HCT116 (cell line): Measurements from ENCODE around the gene KRTAP19-5. TPM values are rescaled to one million over a fixed set of nuclear protein-coding genes. Genes with fewer than 3 reads are reported as not detected.

Experiments used
- ATAC-seq: fragments of 200-7000 bp; cut with Tn5 transposase; 2 replicates; pipeline ENCODE4 v1.9.1; 2020; ENCODE audit warnings: mild to moderate bottlenecking, moderate library complexity
- BruUV-seq: library from RNA; stranded (reverse); fragments of 400-500 nt; replicated peaks from 2 replicates; lab custom pipeline; 2021; lab: Mats Ljungman, UMichigan
- CTCF ChIA-PET: fragments of 300-600 bp; sonication (Branson Sonifier 250); formaldehyde crosslinking; loops from one replicate; lab custom pipeline; 2021; ENCODE audit warnings: antibody characterized with exemption; lab: Charles Lee
- POLR2A ChIA-PET: fragments of 300-600, 350-600 bp; sonication (Branson Sonifier 250); formaldehyde crosslinking; loops from one replicate; lab custom pipeline; 2021; ENCODE audit warnings: antibody characterized with exemption; lab: Charles Lee
- RAD21 ChIA-PET, 2 experiments: fragments of 300-600 bp; sonication (Branson Sonifier 250); formaldehyde crosslinking; loops; one replicate each; lab custom pipeline; 2023; ENCODE audit warnings: low total read pairs in 2 of 2; ENCODE audit not compliant: uncharacterized antibody in 2 of 2, unreplicated experiment in 2 of 2, low non-redundant PET in 1 of 2; lab: Charles Lee
- DNase-seq: peaks from one replicate; pipeline ENCODE4 v3.0.0-alpha.2; 2010; ENCODE audit warnings: low read depth, low spot score
- H2AFZ ChIP-seq: fragments of 200-600 bp; shearing (Covaris generic), sonication (generic); 2 replicates; pipeline ENCODE4 v1.6.1; 2017; ENCODE audit warnings: low read depth, mixed run types, mixed read lengths, antibody characterized with exemption, low read length; ENCODE audit not compliant: poor library complexity, severe bottlenecking
- H3K27ac ChIP-seq: 2 replicates; pipeline ENCODE4 v1.5.1; 2012; ENCODE audit warnings: low read depth, low read length
- H3K27me3 ChIP-seq: fragments of 200-600 bp; sonication (generic); 2 replicates; pipeline ENCODE4 v1.6.1; 2016; ENCODE audit warnings: mixed run types, low read length, mixed read lengths; ENCODE audit not compliant: insufficient read depth
- H3K36me3 ChIP-seq, 2 experiments: fragments of 200-500 bp in 1 of 2; fragments of 200-600 bp in 1 of 2; sonication (Bioruptor generic) in 1 of 2; sonication (generic) in 1 of 2; 2 replicates each; pipeline versions ENCODE4 v1.5.1 to v1.6.1; 2014 to 2016; ENCODE audit warnings: low read length in 2 of 2, inconsistent platforms in 1 of 2, mixed read lengths in 1 of 2, mixed run types in 1 of 2; ENCODE audit not compliant: insufficient read depth in 2 of 2, control insufficient read depth in 1 of 2
- H3K4me1 ChIP-seq, 2 experiments: fragments of 200-600 bp in 1 of 2; sonication (generic) in 1 of 2; 2 replicates each; pipeline versions ENCODE4 v1.5.1 to v1.6.1; 2012 to 2017; ENCODE audit warnings: low read length in 2 of 2, inconsistent platforms in 1 of 2, mild to moderate bottlenecking in 1 of 2, mixed read lengths in 1 of 2, mixed run types in 1 of 2, moderate library complexity in 1 of 2; ENCODE audit not compliant: insufficient read depth in 2 of 2, control insufficient read depth in 1 of 2
- H3K4me2 ChIP-seq: fragments of 200-600 bp; sonication (generic); 2 replicates; pipeline ENCODE4 v1.6.1; 2017; ENCODE audit warnings: mixed run types, low read length, mixed read lengths
- H3K4me3 ChIP-seq, 2 experiments: fragments of 200-600 bp in 1 of 2; sonication (generic) in 1 of 2; replicated peaks in 1 of 2; 2 replicates each; pipeline ENCODE4 v1.5.1; 2011 to 2016; ENCODE audit warnings: low read length in 2 of 2, control low read depth in 1 of 2, low read depth in 1 of 2, mild to moderate bottlenecking in 1 of 2, mixed read lengths in 1 of 2, mixed run types in 1 of 2
- H3K79me2 ChIP-seq: fragments of 200-600 bp; sonication (generic); 2 replicates; pipeline ENCODE4 v1.6.1; 2017; ENCODE audit warnings: mild to moderate bottlenecking, mixed run types, low read length, moderate library complexity, mixed read lengths; ENCODE audit not compliant: insufficient read depth
- H3K9ac ChIP-seq: fragments of 200-600 bp; sonication (generic); 2 replicates; pipeline ENCODE4 v1.6.1; 2016; ENCODE audit warnings: low read length, mixed read lengths
- H3K9me2 ChIP-seq: fragments of 200-600 bp; sonication (generic), shearing (Covaris generic); 2 replicates; pipeline ENCODE4 v1.6.1; 2017; ENCODE audit warnings: mixed run types, mild to moderate bottlenecking, moderate library complexity; ENCODE audit not compliant: insufficient read depth
- H3K9me3 ChIP-seq, 2 experiments: fragments of 200-500 bp in 1 of 2; fragments of 200-600 bp in 1 of 2; sonication (Bioruptor generic) in 1 of 2; sonication (generic) in 1 of 2; 2 replicates each; pipeline ENCODE4 v1.6.1; 2014 to 2017; ENCODE audit warnings: low read length in 2 of 2, mixed read lengths in 2 of 2, inconsistent platforms in 1 of 2, low read depth in 1 of 2, mild to moderate bottlenecking in 1 of 2, mixed run types in 1 of 2, moderate library complexity in 1 of 2; ENCODE audit not compliant: control insufficient read depth in 1 of 2, insufficient read depth in 1 of 2
- H4K20me1 ChIP-seq: fragments of 200-600 bp; sonication (generic), shearing (Covaris generic); 2 replicates; pipeline ENCODE4 v1.6.1; 2017; ENCODE audit warnings: mixed run types, mild to moderate bottlenecking, moderate library complexity; ENCODE audit not compliant: insufficient read depth
- ATF3 ChIP-seq: IDR thresholded peaks from 2 replicates; pipeline ENCODE4 v1.6.1; 2012
- ELF1 ChIP-seq: IDR thresholded peaks from 2 replicates; pipeline ENCODE4 v1.6.1; 2012; ENCODE audit warnings: low read depth, borderline replicate concordance
- FOSL1 ChIP-seq: IDR thresholded peaks from 2 replicates; pipeline ENCODE4 v1.6.1; 2012; ENCODE audit warnings: low read depth
- MAX ChIP-seq: IDR thresholded peaks from 2 replicates; pipeline ENCODE4 v1.6.1; 2012
- POLR2A ChIP-seq: IDR thresholded peaks from 2 replicates; pipeline ENCODE4 v1.7.0; 2011; ENCODE audit warnings: borderline replicate concordance; ENCODE audit not compliant: insufficient read depth, insufficient read length; ENCODE audit errors: extremely low read depth
- POLR2AphosphoS5 ChIP-seq: IDR thresholded peaks from 2 replicates; pipeline ENCODE4 v1.6.1; 2011; ENCODE audit warnings: mild to moderate bottlenecking, low read depth, low read length, moderate library complexity
- RAD21 ChIP-seq: IDR thresholded peaks from 2 replicates; pipeline ENCODE4 v1.6.1; 2012; ENCODE audit warnings: low read depth, mild to moderate bottlenecking
- SP1 ChIP-seq: IDR thresholded peaks from 2 replicates; pipeline ENCODE4 v1.6.1; 2012; ENCODE audit warnings: low read depth
- SRF ChIP-seq: IDR thresholded peaks from 2 replicates; pipeline ENCODE4 v1.6.1; 2012; ENCODE audit warnings: low read depth
- TCF7L2 ChIP-seq: IDR thresholded peaks from 2 replicates; pipeline ENCODE4 v1.7.0; 2011; ENCODE audit warnings: borderline replicate concordance, inconsistent platforms; ENCODE audit not compliant: insufficient read depth, insufficient read length; ENCODE audit errors: extremely low read depth
- YY1 ChIP-seq: IDR thresholded peaks from 2 replicates; pipeline ENCODE4 v1.6.1; 2011; ENCODE audit warnings: low read length, low read depth, moderate library complexity, mild to moderate bottlenecking; ENCODE audit not compliant: insufficient replicate concordance; ENCODE audit errors: extremely low read depth
- ZBTB33 ChIP-seq: IDR thresholded peaks from 2 replicates; pipeline ENCODE4 v1.6.1; 2011; ENCODE audit warnings: mild to moderate bottlenecking, low read length, moderate library complexity; ENCODE audit not compliant: insufficient replicate concordance; ENCODE audit errors: extremely low read depth
- ZFX ChIP-seq: fragments of 450-650 bp; IDR thresholded peaks from 2 replicates; pipeline ENCODE4 v1.6.1; 2017
- ZNF274 ChIP-seq: fragments of 200-500 bp; sonication (Bioruptor generic); IDR thresholded peaks from 2 replicates; pipeline ENCODE4 v1.6.1; 2014; ENCODE audit warnings: mild to moderate bottlenecking, low read depth, low read length, inconsistent platforms
- intact Hi-C: fragments of 100-400 bp; cut with micrococcal nuclease; formaldehyde crosslinking; loops from 2 replicates; pipeline ENCODE4 v1.10.0; 2022
- total RNA-seq: library from RNA; stranded (reverse); gene quantifications from one replicate; pipeline ENCODE4 v1.2.1, GENCODE V29; 2021; ENCODE audit not compliant: unreplicated experiment

Gene KRTAP19-5
- total RNA-seq, 1 experiment from 2014 or later: not detected

- TF ChIP-seq YY1 (no peak), ZNF274 (no peak), ZBTB33 (no peak), FOSL1 (no peak), SP1 (no peak), SRF (no peak), ATF3 (no peak), ELF1 (no peak), POLR2AphosphoS5 (no peak), TCF7L2 (no peak), MAX (no peak), ZFX (no peak), RAD21 (no peak), POLR2A (no peak)
- H2AFZ ChIP-seq: no peak overlapping the region
- H3K36me3 ChIP-seq: no peaks in the 10 kb centered on the region
- DNase-seq (no peak), ATAC-seq (no peak)
- no peaks in the 10 kb centered on the region for H4K20me1 ChIP-seq
- peaks cover 0 to 13% of the 10 kb centered on the region in 2 experiments; a peak in 2 of 4 replicates for H3K9me3 ChIP-seq
- H3K9ac ChIP-seq: no peak overlapping the region
- no peaks in the 10 kb centered on the region for H3K27me3 ChIP-seq
- no TSS peak for BruUV-seq
- H3K27ac ChIP-seq: no peak overlapping the region
- H3K4me1 ChIP-seq: no peaks in the 10 kb centered on the region
- no peak overlapping the region for H3K4me3 ChIP-seq
- ChIA-PET POLR2A (no interaction called here), RAD21 (no interaction called here), CTCF (no interaction called here)
- no peaks in the 10 kb centered on the region for H3K9me2 ChIP-seq
- intact Hi-C loops: no loop called here
- H3K79me2 ChIP-seq: no peaks in the 10 kb centered on the region
- no peak overlapping the region for H3K4me2 ChIP-seq
These were observed 22.7 kb downstream of the KRTAP19-5 start for GRCh38 chr21:30479259-30479658.
